GM18870 (cell line): ENCODE results near the gene DSEL.

Experiments
- ATAC-seq: cut with Tn5 transposase; IDR thresholded peaks from one replicate; pipeline ENCODE4 v1.9.1; 2021; ENCODE audit warnings: moderate library complexity; ENCODE audit not compliant: unreplicated experiment

DSEL gene

GRCh38 chr18:67504739-67505138 lies 11.8 kb downstream of the DSEL start:
- no peak for ATAC-seq

- ATAC-seq = no peak
Measured at GRCh38 chr18:67500522-67501205, 15.9 kb downstream of the DSEL start.

- ATAC-seq = no peak
Measured at GRCh38 chr18:67496469-67496868, 20.1 kb downstream of the DSEL start.

GRCh38 chr18:67486534-67486933 lies 30.0 kb downstream of the DSEL start:
- no peak for ATAC-seq

GRCh38 chr18:67485655-67486054 lies 30.9 kb downstream of the DSEL start:
- ATAC-seq = no peak

- ATAC-seq = no peak
Measured at GRCh38 chr18:67484458-67484857, 32.1 kb downstream of the DSEL start.

GRCh38 chr18:67483952-67484351 lies 32.6 kb downstream of the DSEL start:
- no peak for ATAC-seq

- no peak for ATAC-seq
Measured at GRCh38 chr18:67483237-67483636, 33.3 kb downstream of the DSEL start.

GRCh38 chr18:67478249-67478648 lies 38.3 kb downstream of the DSEL start:
- ATAC-seq = no peak

GRCh38 chr18:67477522-67477921 lies 39.0 kb downstream of the DSEL start:
- ATAC-seq = no peak

GRCh38 chr18:67476585-67476984 lies 39.9 kb downstream of the DSEL start:
- ATAC-seq = no peak

- no peak for ATAC-seq
Measured at GRCh38 chr18:67475673-67476072, 40.8 kb downstream of the DSEL start.

GRCh38 chr18:67468038-67468437 lies 48.5 kb downstream of the DSEL start:
- no peak for ATAC-seq

GRCh38 chr18:67467188-67467587 lies 49.3 kb downstream of the DSEL start:
- no peak for ATAC-seq

GRCh38 chr18:67464499-67464898 lies 52.0 kb downstream of the DSEL start:
- no peak for ATAC-seq

- ATAC-seq = no peak
Measured at GRCh38 chr18:67463829-67464228, 52.7 kb downstream of the DSEL start.

- ATAC-seq = no peak
Measured at GRCh38 chr18:67456711-67457110, 59.8 kb downstream of the DSEL start.
